GM06990 (cell line): ENCODE data around the gene UMODL1.

Source experiments
- DNase-seq: peaks from one replicate; pipeline ENCODE4 v3.0.0-alpha.2; 2011; ENCODE audit not compliant: insufficient read length; ENCODE audit errors: extremely low read depth
- H3K27me3 ChIP-seq: replicated peaks from 2 replicates; pipeline ENCODE4 v1.6.0; 2011; ENCODE audit warnings: low read length; ENCODE audit not compliant: control insufficient read depth, insufficient read depth
- H3K36me3 ChIP-seq: 2 replicates; pipeline ENCODE4 v1.5.1; 2011; ENCODE audit warnings: low read length; ENCODE audit not compliant: control insufficient read depth, insufficient read depth
- H3K4me3 ChIP-seq: replicated peaks from 2 replicates; pipeline ENCODE4 v1.5.1; 2011; ENCODE audit warnings: low read depth, mild to moderate bottlenecking, control low read depth, low read length
- TF ChIP-seq, protein P1 (sequence below): IDR thresholded peaks from 2 replicates; pipeline ENCODE4 v1.5.1; 2011; ENCODE audit warnings: low read length, control low read depth, mild to moderate bottlenecking, inconsistent platforms; ENCODE audit not compliant: insufficient read depth, poor library complexity, severe bottlenecking

Gene UMODL1

DNA sequence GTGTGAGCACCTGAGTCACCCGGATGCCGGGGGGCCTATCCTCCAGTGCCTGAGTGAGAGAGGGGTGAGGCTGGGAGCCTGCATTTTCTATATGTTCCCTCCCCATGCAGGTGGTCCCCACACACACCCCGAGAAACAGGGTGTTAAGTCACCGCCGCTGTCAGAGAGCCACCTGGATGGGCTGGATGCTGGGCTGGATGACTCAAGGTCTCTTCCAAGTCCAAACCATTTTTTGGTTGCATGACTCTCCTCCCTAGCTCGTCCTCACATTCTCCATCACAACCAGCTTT is 2.9 kb upstream of the UMODL1 start:
- Histone ChIP-seq H3K36me3 (no peaks in the 10 kb centered on the region), H3K27me3 (no peaks in the 10 kb centered on the region), H3K4me3 (no peak overlapping the region)
- DNase-seq: no peak
- TF ChIP-seq, protein P1, sequence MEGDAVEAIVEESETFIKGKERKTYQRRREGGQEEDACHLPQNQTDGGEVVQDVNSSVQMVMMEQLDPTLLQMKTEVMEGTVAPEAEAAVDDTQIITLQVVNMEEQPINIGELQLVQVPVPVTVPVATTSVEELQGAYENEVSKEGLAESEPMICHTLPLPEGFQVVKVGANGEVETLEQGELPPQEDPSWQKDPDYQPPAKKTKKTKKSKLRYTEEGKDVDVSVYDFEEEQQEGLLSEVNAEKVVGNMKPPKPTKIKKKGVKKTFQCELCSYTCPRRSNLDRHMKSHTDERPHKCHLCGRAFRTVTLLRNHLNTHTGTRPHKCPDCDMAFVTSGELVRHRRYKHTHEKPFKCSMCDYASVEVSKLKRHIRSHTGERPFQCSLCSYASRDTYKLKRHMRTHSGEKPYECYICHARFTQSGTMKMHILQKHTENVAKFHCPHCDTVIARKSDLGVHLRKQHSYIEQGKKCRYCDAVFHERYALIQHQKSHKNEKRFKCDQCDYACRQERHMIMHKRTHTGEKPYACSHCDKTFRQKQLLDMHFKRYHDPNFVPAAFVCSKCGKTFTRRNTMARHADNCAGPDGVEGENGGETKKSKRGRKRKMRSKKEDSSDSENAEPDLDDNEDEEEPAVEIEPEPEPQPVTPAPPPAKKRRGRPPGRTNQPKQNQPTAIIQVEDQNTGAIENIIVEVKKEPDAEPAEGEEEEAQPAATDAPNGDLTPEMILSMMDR: no peak

DNA sequence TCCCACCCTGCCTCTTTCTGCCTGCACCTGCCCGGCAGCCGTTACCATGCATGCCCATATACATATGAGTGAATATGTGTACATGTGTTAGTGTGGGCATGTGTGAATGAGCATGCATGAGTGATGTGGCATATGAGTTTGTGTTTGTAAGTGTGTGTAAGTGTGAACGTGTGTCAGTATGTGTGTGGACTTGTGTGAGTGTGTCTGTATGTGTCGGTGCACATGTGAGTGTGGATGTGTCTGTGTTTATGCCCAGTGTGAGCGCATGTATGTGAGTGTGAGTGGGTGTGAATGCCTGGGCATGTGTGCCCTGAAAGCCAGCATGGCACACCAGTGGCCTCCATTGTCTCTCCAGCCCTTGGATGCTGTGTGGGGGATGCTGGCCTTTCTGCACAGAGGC is 2.5 kb upstream of the UMODL1 start:
- no peak overlapping the region for H3K4me3 ChIP-seq
- no peaks in the 10 kb centered on the region for H3K36me3 ChIP-seq
- TF ChIP-seq, protein P1: no peak
- DNase-seq: no peak
- no peaks in the 10 kb centered on the region for H3K27me3 ChIP-seq

DNA sequence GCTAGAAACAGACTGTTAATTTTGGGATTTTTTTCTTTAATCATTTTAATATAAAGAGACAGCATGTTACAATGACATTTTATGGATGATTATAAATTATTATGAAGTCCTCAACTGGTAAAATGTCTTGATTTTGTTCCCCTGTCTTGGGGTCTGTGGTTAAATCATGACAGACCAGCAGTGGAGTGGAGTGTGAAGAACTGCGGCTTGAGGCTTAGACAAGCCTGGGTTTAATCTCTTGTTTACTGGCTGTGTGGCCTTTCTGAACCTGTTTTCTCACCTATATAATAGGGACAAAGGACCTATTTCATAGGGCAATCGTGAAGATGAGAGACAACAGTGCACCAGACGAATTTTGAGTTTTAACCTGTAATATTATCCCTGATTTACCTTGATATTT is 1.8 kb upstream of the UMODL1 start:
- DNase-seq: no peak
- TF ChIP-seq, protein P1: no peak
- H3K4me3 ChIP-seq: no peak overlapping the region
- no peaks in the 10 kb centered on the region for H3K27me3 ChIP-seq
- no peaks in the 10 kb centered on the region for H3K36me3 ChIP-seq

DNA sequence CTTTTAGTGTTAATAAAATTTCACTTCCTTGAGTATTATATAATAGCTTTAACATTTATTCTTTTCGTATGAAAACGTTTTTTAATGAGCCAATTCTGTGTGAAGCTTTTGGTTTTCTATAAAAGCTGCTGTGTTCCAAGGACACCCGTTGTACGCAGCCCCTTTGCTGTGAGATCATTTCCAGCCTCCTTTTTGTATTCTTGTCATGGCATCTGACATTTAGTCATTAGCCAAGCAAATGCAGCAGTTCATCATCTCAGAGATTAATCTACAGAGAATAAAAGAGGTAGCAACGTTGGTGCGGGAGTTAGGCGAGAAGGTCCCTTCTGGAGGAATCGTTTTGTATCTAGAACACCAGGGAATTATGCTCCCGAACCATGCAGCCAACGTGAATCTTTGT is 1.3 kb upstream of the UMODL1 start:
- no peak for DNase-seq
- Histone ChIP-seq H3K27me3 (no peaks in the 10 kb centered on the region), H3K36me3 (no peaks in the 10 kb centered on the region), H3K4me3 (no peak overlapping the region)
- TF ChIP-seq, protein P1: no peak

DNA sequence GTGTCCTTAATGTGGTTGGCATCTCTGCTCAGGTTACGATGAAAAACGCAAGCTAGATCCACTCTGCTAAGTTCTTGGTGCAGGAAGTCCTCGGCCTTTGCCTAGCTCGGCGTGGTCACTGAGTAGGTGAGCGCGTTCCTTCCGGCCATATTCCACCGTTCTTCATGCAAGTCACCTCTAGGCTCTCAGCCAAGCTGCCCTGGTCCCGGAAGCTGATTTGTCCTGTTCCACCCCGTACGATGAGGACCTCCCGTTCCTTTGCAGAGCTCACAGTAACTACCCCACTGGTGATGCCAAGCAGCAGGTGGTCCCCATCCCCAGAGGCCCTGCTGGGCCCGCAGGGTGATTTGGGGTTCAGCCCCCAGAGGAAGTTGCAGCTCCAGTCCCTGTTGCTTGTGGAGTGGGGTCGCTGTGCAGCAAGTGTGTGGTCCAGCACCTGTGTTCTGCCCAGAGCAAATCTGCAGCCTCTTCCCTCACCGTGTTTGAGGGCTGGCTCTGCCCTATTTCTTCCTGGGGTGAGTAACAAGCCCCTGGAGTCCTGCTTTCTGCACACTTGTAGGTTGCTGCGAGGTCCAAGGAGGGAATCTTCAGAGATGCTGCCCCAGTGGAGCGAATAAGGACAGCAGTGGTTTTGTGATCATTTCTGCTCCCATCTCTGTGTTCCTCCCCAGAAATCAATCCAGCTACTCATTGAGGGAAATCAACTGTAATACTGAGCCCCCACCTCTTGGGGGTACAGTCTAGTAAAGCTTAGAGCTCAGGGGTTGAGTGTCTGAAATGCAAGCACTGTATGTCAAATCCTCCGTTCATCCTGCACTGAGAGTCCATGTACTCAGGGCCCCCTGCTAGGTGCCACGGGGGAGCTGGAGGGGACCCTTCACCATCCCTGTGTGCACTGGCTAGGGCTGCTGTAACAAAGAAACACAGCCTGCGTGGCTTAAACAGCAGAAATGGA is 2.3 kb downstream of the UMODL1 start:
- Histone ChIP-seq H3K27me3 (no peaks in the 10 kb centered on the region), H3K4me3 (no peak overlapping the region), H3K36me3 (no peaks in the 10 kb centered on the region)
- TF ChIP-seq, protein P1: no peak
- no peak for DNase-seq
